OCI-LY7 (cell line): Measurements from ENCODE around the gene UBC. TPM values are rescaled to one million over a fixed set of nuclear protein-coding genes. Genes with fewer than 3 reads are reported as not detected.

Experiments
- BruUV-seq: library from RNA; stranded (reverse); fragments of 400-500 nt; replicated peaks from 2 replicates; lab custom pipeline; 2021; lab: Mats Ljungman, UMichigan
- CTCF ChIA-PET: fragments of 300-600 bp; sonication (Branson Sonifier 250); formaldehyde crosslinking; loops from one replicate; lab custom pipeline; 2022; ENCODE audit warnings: antibody characterized with exemption; ENCODE audit not compliant: unreplicated experiment; lab: Charles Lee
- POLR2A ChIA-PET: fragments of 300-600 bp; sonication (Branson Sonifier 250); formaldehyde crosslinking; loops from one replicate; lab custom pipeline; 2022; ENCODE audit warnings: antibody characterized with exemption; lab: Charles Lee
- DNase-seq: peaks from one replicate; pipeline ENCODE4 v3.0.0-alpha.2; 2015; ENCODE audit warnings: low spot score
- H2AFZ ChIP-seq: fragments of 200-600 bp; sonication (generic), shearing (Covaris generic); 2 replicates; pipeline ENCODE4 v1.6.1; 2014; ENCODE audit warnings: mild to moderate bottlenecking, antibody characterized with exemption, low read length, moderate library complexity
- H3K27ac ChIP-seq: fragments of 200-600 bp; sonication (generic); 2 replicates; pipeline ENCODE4 v1.5.1; 2014; ENCODE audit warnings: mixed run types, low read depth, mild to moderate bottlenecking, moderate library complexity, low read length, inconsistent platforms; ENCODE audit not compliant: poor library complexity, severe bottlenecking
- H3K36me3 ChIP-seq: fragments of 200-600 bp; sonication (generic); 2 replicates; pipeline ENCODE4 v1.6.1; 2014; ENCODE audit warnings: mild to moderate bottlenecking, antibody characterized with exemption, low read length, moderate library complexity, mixed read lengths; ENCODE audit not compliant: insufficient read depth
- H3K4me1 ChIP-seq: fragments of 200-600 bp; sonication (generic); 2 replicates; pipeline ENCODE4 v1.5.1; 2014; ENCODE audit warnings: mild to moderate bottlenecking, low read length; ENCODE audit not compliant: insufficient read depth, poor library complexity, severe bottlenecking
- H3K4me2 ChIP-seq: fragments of 200-600 bp; sonication (generic); 2 replicates; pipeline ENCODE4 v1.6.1; 2014; ENCODE audit warnings: mild to moderate bottlenecking, low read length
- H3K4me3 ChIP-seq: fragments of 200-600 bp; sonication (generic); 2 replicates; pipeline ENCODE4 v1.5.1; 2014; ENCODE audit warnings: mild to moderate bottlenecking, low read depth, low read length; ENCODE audit not compliant: poor library complexity, severe bottlenecking
- H3K79me2 ChIP-seq: fragments of 200-600 bp; sonication (generic); 2 replicates; pipeline ENCODE4 v1.6.1; 2016; ENCODE audit warnings: low read depth, mild to moderate bottlenecking, low read length, moderate library complexity, mixed read lengths; ENCODE audit not compliant: insufficient read depth
- H3K9me2 ChIP-seq: fragments of 200-600 bp; sonication (generic); 2 replicates; pipeline ENCODE4 v1.6.1; 2016; ENCODE audit warnings: mild to moderate bottlenecking, low read length, mixed read lengths; ENCODE audit not compliant: insufficient read depth
- H3K9me3 ChIP-seq: fragments of 200-600 bp; sonication (generic); 2 replicates; pipeline ENCODE4 v1.6.1; 2014; ENCODE audit warnings: mild to moderate bottlenecking, mixed run types, low read length, mixed read lengths
- H4K20me1 ChIP-seq: fragments of 200-600 bp; sonication (generic); 2 replicates; pipeline ENCODE4 v1.6.1; 2014; ENCODE audit warnings: mild to moderate bottlenecking, antibody characterized with exemption, low read length, moderate library complexity, mixed read lengths; ENCODE audit not compliant: insufficient read depth
- EZH2phosphoT487 ChIP-seq: fragments of 200-600 bp; sonication (generic); IDR thresholded peaks from 2 replicates; pipeline ENCODE4 v1.6.1; 2018; ENCODE audit warnings: low read depth, borderline replicate concordance, mild to moderate bottlenecking, mixed run types, antibody characterized with exemption, low read length, moderate library complexity, mixed read lengths
- intact Hi-C: fragments of 100-400 bp; cut with micrococcal nuclease; formaldehyde crosslinking; loops from one replicate; pipeline ENCODE4 v1.10.0; 2022; ENCODE audit not compliant: unreplicated experiment
- total RNA-seq, 2 experiments: library from RNA; depleted of rRNA in 1 of 2; stranded (reverse); fragments of >200 nt in 1 of 2; shearing (Covaris generic) in 1 of 2; gene quantifications; 2 replicates each; pipeline ENCODE4 v1.2.3, GENCODE V29; 2014 to 2022
- TF ChIP-seq, protein P1 (sequence below): fragments of 200-600 bp; sonication (generic); conservative IDR thresholded peaks from 2 replicates; pipeline ENCODE4 v1.5.1; 2014; ENCODE audit warnings: mild to moderate bottlenecking, antibody characterized with exemption, low read length, moderate library complexity, mixed read lengths

Gene UBC
- total RNA-seq, 2 experiments from 2014 or later: 431 to 616 TPM

DNA sequence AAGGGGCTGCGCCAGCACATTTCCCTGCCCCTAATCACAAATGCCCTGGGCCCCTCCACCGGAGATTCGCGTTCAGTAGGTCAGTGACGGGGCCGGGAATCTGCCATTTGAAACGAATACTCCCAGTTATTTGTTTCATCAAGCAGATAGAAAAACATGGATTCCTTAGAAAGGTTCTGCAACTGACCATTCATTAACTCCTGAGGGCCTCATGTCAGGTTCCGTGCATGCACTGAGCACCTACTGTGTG, 25.6 kb upstream of the UBC start:
- no peak for DNase-seq
- H3K9me3 ChIP-seq: no peaks in the 10 kb centered on the region
- H3K4me2 ChIP-seq: peak overlapping the region; percentile 81
- H3K9me2 ChIP-seq: no peaks in the 10 kb centered on the region
- intact Hi-C loops: no loop called here
- H4K20me1 ChIP-seq: no peaks in the 10 kb centered on the region
- H3K4me1 ChIP-seq: peaks cover 29% of the 10 kb centered on the region
- no TSS peak for BruUV-seq
- H3K79me2 ChIP-seq: no peaks in the 10 kb centered on the region
- peak overlapping the region; percentile 88 for H3K27ac ChIP-seq
- POLR2A ChIA-PET: interaction anchor here (0.8 to 10.3 kb wide), 5 partner anchors 12 to 55 kb away, joined by 3 to 167 read pairs (median 7); partner anchors contain the start of gene UBC
- CTCF ChIA-PET: interaction anchor here (1.0 to 4.3 kb wide), 8 partner anchors 13 to 42 kb away, joined by 3 to 21 read pairs (median 4); partner anchors contain the start of gene UBC
- peak overlapping the region; percentile 78; the same call in 1 of the 2 replicates for H2AFZ ChIP-seq
- TF ChIP-seq, protein P1, sequence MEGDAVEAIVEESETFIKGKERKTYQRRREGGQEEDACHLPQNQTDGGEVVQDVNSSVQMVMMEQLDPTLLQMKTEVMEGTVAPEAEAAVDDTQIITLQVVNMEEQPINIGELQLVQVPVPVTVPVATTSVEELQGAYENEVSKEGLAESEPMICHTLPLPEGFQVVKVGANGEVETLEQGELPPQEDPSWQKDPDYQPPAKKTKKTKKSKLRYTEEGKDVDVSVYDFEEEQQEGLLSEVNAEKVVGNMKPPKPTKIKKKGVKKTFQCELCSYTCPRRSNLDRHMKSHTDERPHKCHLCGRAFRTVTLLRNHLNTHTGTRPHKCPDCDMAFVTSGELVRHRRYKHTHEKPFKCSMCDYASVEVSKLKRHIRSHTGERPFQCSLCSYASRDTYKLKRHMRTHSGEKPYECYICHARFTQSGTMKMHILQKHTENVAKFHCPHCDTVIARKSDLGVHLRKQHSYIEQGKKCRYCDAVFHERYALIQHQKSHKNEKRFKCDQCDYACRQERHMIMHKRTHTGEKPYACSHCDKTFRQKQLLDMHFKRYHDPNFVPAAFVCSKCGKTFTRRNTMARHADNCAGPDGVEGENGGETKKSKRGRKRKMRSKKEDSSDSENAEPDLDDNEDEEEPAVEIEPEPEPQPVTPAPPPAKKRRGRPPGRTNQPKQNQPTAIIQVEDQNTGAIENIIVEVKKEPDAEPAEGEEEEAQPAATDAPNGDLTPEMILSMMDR: no peak
- TF ChIP-seq EZH2phosphoT487: no peak
- H3K36me3 ChIP-seq: peaks cover 12% of the 10 kb centered on the region; the same call in 1 of the 2 replicates
- peak overlapping the region; percentile 72 for H3K4me3 ChIP-seq

DNA sequence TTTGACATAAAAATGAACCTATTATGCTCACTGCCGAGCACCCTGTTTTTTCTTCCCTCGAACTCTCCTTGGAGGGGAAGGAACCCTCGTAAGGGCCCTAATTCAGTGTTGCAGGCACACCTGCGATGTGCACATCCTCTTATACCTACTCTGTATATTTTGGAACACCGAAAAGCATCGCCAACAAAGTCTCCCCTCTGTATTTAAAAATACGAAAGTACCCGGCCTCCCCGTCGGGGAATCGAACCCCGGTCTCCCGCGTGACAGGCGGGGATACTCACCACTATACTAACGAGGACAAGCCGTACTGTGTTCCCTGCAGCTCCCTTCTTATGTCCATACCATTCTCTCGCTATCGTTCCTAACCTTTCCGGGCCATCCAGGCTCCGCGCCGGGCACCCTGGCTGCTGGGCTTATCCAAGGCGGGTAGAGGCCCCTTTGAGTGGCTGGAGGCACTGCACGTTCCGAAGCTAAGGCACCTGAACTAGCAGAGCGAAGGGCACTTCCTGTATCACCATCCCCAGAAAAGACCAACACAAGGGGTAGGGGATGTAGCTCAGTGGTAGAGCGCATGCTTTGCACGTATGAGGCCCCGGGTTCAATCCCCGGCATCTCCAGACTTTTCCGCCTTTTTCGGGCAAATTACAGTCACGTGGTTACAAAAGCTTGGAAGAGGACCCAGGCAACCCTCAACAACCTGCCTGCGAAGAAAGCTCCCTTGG, 25.1 kb upstream of the UBC start:
- DNase-seq: peak; percentile 91
- ChIA-PET CTCF (interaction anchor here (1.0 to 4.3 kb wide), 9 partner anchors 12 to 42 kb away, joined by 3 to 21 read pairs (median 4); no protein-coding TSS in a partner anchor), POLR2A (interaction anchor here (0.8 to 10.3 kb wide), 4 partner anchors 11 to 55 kb away, joined by 3 to 167 read pairs (median 8); partner anchors contain the start of gene UBC)
- H3K4me2 ChIP-seq: peak overlapping the region; percentile 81
- no peaks in the 10 kb centered on the region for H3K9me2 ChIP-seq
- peak overlapping the region; percentile 88 for H3K27ac ChIP-seq
- H2AFZ ChIP-seq: peak overlapping the region; percentile 78
- H3K36me3 ChIP-seq: peaks cover 9% of the 10 kb centered on the region; the same call in 1 of the 2 replicates
- peaks cover 29% of the 10 kb centered on the region for H3K4me1 ChIP-seq
- H4K20me1 ChIP-seq: no peaks in the 10 kb centered on the region
- H3K79me2 ChIP-seq: no peaks in the 10 kb centered on the region
- TSS peak; percentile 100 for BruUV-seq
- intact Hi-C loops: loop anchor here (1.0 to 2.0 kb wide), 7 partner anchors 12 to 76 kb away; partner anchors contain the start of gene SCARB1
- no peaks in the 10 kb centered on the region for H3K9me3 ChIP-seq
- TF ChIP-seq, protein P1: peak; percentile 52
- no peak for TF ChIP-seq EZH2phosphoT487
- peak overlapping the region; percentile 72 for H3K4me3 ChIP-seq
